ENCODE results near the gene COL23A1.

Gene COL23A1

GRCh38 chr5:178287091-178287790, 303.0 kb downstream of the COL23A1 start:
- Mint-ChIP-seq H3K27me3 (no peaks in the 10 kb centered on the region), H3K4me1 (no peaks in the 10 kb centered on the region), H3K27ac (no peak overlapping the region), H3K4me3 (no peak overlapping the region), H3K9me3 (peaks cover 9% of the 10 kb centered on the region), H3K36me3 (no peaks in the 10 kb centered on the region)

DNA sequence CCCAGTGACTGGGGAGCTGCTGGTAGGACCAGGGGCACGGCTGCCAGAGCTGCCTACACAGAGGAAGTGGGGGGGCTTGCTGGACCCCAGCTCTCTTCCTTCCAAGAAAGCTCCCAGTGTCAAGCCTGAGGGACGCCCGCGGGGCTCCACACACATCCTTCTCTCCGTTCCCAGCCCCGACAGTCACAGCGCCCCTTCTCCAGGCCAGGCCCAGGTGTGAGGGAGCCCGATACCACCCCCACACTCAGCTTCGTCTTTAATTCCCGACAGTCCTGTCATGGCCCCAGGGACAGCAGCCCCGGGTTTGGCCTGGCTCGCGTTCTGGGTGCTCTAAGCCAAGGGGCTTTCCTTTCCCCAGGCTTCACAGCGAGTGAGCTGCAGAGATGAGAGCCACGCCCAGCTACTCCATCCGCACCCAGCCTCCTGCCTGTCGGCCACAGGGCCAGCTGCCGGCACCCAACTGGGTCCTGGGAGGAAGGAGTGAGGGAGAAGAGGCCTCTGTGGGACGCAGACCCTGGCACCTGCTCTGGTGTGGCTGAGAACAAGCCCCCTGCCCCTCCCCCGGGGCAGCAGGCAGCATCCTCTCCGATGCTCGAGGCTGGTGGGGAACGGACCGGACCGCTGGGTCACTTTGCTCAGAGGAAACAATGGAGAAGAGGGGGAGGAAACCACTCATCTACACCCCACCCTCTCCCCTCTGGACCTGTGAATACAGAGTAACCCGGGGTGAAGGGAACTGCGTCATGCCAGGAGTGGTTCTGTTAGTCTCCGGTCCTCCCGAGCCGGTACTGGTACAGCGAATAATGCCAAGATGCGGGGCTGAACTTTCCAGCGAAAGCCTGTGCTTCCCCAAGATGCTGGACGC, 303.7 kb downstream of the COL23A1 start:
- Mint-ChIP-seq H3K27ac (no peak overlapping the region), H3K36me3 (no peaks in the 10 kb centered on the region), H3K27me3 (no peaks in the 10 kb centered on the region), H3K9me3 (peaks cover 9% of the 10 kb centered on the region), H3K4me3 (no peak overlapping the region), H3K4me1 (no peaks in the 10 kb centered on the region)

GRCh38 chr5:178285399-178286225, 304.6 kb downstream of the COL23A1 start:
- no peak overlapping the region for H3K27ac Mint-ChIP-seq
- H3K9me3 Mint-ChIP-seq = peaks cover 9% of the 10 kb centered on the region
- no peaks in the 10 kb centered on the region for H3K4me1 Mint-ChIP-seq
- no peaks in the 10 kb centered on the region for H3K36me3 Mint-ChIP-seq
- no peak overlapping the region for H3K4me3 Mint-ChIP-seq
- H3K27me3 Mint-ChIP-seq = no peaks in the 10 kb centered on the region

DNA sequence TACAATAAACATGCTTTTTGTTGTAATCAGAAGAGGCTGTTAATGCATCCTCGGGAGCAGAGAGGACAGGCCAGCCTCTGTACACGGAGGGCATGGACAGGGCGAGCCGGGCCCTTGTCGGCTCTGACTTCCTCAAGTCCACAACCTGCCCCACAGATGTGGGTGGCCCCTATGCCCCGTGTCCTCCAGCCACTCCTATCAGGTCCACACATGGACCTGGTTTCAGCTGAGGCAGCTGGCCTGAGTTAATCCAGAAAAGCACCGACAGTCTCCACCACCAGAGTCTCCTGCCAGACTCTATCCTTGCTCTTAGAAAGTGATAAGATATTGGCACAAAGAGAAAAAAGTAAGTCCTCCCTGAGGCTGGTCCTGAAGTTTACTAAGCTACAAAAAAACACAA, 305.2 kb downstream of the COL23A1 start:
- Mint-ChIP-seq H3K27me3 (no peaks in the 10 kb centered on the region), H3K27ac (no peak overlapping the region), H3K4me3 (no peak overlapping the region), H3K9me3 (peaks cover 9% of the 10 kb centered on the region), H3K4me1 (peaks cover under 1% of the 10 kb centered on the region), H3K36me3 (no peaks in the 10 kb centered on the region)

DNA sequence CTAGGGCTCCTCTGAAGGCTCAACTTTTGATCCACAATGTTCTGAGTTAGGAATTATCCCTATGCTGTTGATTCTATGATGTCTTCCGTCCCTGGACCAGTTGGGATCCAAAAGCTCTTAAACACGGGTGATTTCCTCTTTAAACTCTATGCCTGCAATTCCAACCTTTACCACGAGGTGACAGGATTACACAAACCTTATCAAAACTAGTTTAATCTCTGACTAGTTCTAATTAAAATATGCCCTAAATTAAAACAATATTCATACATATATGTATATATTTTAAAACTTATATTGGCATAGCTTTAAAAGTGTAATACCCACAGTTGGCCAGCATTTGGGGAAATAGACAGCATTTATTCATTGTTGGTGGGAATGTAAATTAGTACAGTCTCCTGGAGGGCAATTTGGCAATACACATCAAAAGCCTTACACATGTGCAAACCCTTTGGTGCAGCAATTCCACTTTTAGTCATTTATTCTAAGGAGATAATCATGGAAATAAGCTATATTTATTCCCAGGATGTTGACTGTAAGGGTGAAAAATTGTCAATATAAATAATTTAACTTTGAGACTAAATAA, 306.0 kb downstream of the COL23A1 start:
- Mint-ChIP-seq H3K4me3 (no peak overlapping the region), H3K27ac (no peak overlapping the region), H3K4me1 (peaks cover 4% of the 10 kb centered on the region), H3K27me3 (no peaks in the 10 kb centered on the region), H3K9me3 (peaks cover 9% of the 10 kb centered on the region), H3K36me3 (no peaks in the 10 kb centered on the region)

DNA sequence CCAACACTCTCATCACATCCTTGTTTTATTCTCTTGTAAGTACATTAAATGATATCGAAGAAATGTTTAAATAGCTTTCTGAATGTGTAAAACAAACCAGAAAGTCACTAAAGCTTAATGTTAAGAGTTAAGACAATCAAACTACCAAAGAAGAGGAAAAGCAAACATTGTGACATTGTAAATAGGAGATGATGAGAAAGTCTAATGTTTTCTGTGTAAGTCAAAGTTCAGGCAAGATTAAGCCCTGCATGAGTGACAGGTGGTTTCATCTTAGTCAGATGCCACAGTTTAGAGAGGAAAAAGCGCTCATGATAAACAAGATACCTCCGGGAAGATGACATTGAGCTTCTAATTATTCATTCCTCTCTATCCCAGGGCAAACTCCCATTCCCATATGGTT, 306.7 kb downstream of the COL23A1 start:
- Mint-ChIP-seq H3K27ac (no peak overlapping the region), H3K36me3 (no peaks in the 10 kb centered on the region), H3K4me1 (peaks cover 4% of the 10 kb centered on the region), H3K9me3 (peaks cover 9% of the 10 kb centered on the region), H3K27me3 (no peaks in the 10 kb centered on the region), H3K4me3 (no peak overlapping the region)

GRCh38 chr5:178282391-178282790, 307.8 kb downstream of the COL23A1 start:
- no peak overlapping the region for H3K27ac Mint-ChIP-seq
- H3K4me3 Mint-ChIP-seq = no peak overlapping the region

DNA sequence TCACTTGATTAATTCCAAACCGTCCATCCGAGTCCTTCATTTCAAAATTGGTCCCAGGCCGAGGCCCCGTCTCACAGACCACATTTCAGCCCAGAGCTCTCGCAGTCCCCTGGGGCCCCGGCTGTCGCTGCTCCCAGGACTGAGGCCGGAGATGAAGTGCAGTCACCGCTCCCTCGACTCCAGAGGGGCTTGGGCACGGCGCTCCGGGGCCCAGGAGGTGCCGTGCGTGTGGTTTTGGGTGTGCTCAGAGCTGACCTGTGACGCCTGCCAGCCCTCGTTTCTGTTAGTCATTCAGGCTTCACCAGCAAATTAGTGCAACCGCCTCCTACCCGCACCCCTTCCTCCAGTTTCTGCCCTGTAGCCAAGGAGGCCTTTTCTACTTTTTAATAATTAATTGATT, 308.9 kb downstream of the COL23A1 start:
- Mint-ChIP-seq H3K36me3 (no peaks in the 10 kb centered on the region), H3K27me3 (peaks cover 1% of the 10 kb centered on the region), H3K27ac (no peak overlapping the region), H3K9me3 (peaks cover 9% of the 10 kb centered on the region), H3K4me1 (peaks cover 4% of the 10 kb centered on the region), H3K4me3 (no peak overlapping the region)

More at GRCh38 chr5:178282391-178282790, 307.8 kb downstream of the COL23A1 start:
- peaks cover 1% of the 10 kb centered on the region for H3K27me3 Mint-ChIP-seq
- no peaks in the 10 kb centered on the region for H3K36me3 Mint-ChIP-seq
- H3K9me3 Mint-ChIP-seq = peaks cover 9% of the 10 kb centered on the region
- peaks cover 4% of the 10 kb centered on the region for H3K4me1 Mint-ChIP-seq

GRCh38 chr5:178280631-178281030, 309.6 kb downstream of the COL23A1 start:
- H3K27ac Mint-ChIP-seq = no peak overlapping the region
- peaks cover 4% of the 10 kb centered on the region for H3K4me1 Mint-ChIP-seq
- no peaks in the 10 kb centered on the region for H3K36me3 Mint-ChIP-seq
- no peak overlapping the region for H3K4me3 Mint-ChIP-seq
- peaks cover 9% of the 10 kb centered on the region for H3K9me3 Mint-ChIP-seq
- peaks cover 1% of the 10 kb centered on the region for H3K27me3 Mint-ChIP-seq

DNA sequence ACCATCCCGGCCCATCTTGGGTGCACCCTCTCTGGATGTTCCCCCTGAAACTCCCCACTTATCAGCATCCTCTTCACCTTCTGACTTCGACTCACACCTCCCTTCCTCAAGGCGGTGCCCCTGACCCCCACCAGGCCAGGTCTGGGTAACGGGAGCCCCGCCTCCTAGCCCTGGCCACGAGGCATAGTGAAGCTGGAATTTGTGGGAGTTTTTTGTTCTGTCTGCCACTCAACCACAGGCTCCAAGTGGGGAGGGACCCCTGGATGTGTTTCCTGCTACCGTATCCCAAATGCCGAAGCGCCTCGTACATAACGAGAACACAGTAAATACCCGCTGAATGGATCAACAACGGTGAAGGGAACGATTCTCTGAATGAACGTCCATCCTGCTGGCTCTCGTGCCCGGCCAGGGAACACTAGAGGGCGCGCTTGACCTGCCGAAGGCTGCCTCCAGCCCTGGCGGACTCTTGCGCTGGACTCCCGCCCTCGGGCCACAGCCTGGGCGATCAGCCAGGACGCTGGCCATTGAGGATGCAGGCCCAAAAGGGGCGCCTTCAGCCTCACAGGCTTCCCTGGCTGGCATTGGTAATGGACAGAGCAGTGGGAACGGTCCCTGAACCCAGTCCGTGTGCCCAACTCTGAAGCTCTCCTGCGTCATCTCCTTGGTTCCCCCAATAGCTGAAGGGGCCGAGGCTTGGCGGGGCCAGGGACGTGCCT, 310.3 kb downstream of the COL23A1 start:
- Mint-ChIP-seq H3K9me3 (peaks cover 9% of the 10 kb centered on the region), H3K36me3 (no peaks in the 10 kb centered on the region), H3K4me1 (peaks cover 4% of the 10 kb centered on the region), H3K27me3 (peaks cover 1% of the 10 kb centered on the region), H3K4me3 (no peak overlapping the region), H3K27ac (no peak overlapping the region)

GRCh38 chr5:178279026-178279722, 311.0 kb downstream of the COL23A1 start:
- Mint-ChIP-seq H3K36me3 (no peaks in the 10 kb centered on the region), H3K4me3 (no peak overlapping the region), H3K9me3 (peaks cover 8% of the 10 kb centered on the region), H3K27me3 (peaks cover 1% of the 10 kb centered on the region), H3K4me1 (peaks cover 4% of the 10 kb centered on the region), H3K27ac (no peak overlapping the region)

GRCh38 chr5:178278358-178279023, 311.7 kb downstream of the COL23A1 start:
- H3K36me3 Mint-ChIP-seq = no peaks in the 10 kb centered on the region
- H3K27me3 Mint-ChIP-seq = peaks cover 1% of the 10 kb centered on the region
- no peak overlapping the region for H3K27ac Mint-ChIP-seq

GRCh38 chr5:178277866-178278265, 312.3 kb downstream of the COL23A1 start:
- no peak overlapping the region for H3K4me3 Mint-ChIP-seq
- H3K27ac Mint-ChIP-seq = no peak overlapping the region
- H3K27me3 Mint-ChIP-seq = peaks cover 1% of the 10 kb centered on the region
- H3K9me3 Mint-ChIP-seq = no peaks in the 10 kb centered on the region
- H3K4me1 Mint-ChIP-seq = peaks cover 4% of the 10 kb centered on the region
- no peaks in the 10 kb centered on the region for H3K36me3 Mint-ChIP-seq

More at GRCh38 chr5:178278358-178279023, 311.7 kb downstream of the COL23A1 start:
- Mint-ChIP-seq H3K4me3 (no peak overlapping the region), H3K4me1 (peaks cover 4% of the 10 kb centered on the region), H3K9me3 (peaks cover 3% of the 10 kb centered on the region)

- Mint-ChIP-seq H3K27me3 (peaks cover 1% of the 10 kb centered on the region), H3K27ac (no peak overlapping the region), H3K36me3 (no peaks in the 10 kb centered on the region), H3K4me1 (peaks cover 4% of the 10 kb centered on the region), H3K4me3 (no peak overlapping the region), H3K9me3 (no peaks in the 10 kb centered on the region)
Observed at GRCh38 chr5:178277346-178277745, 312.8 kb downstream of the COL23A1 start.
